OCI-LY7 (cell line): ENCODE data around the gene JAZF1. TPM values are rescaled to one million over a fixed set of nuclear protein-coding genes. Genes with fewer than 3 reads are reported as not detected.

Experiments used
- BruUV-seq: library from RNA; stranded (reverse); fragments of 400-500 nt; replicated peaks from 2 replicates; lab custom pipeline; 2021; lab: Mats Ljungman, UMichigan
- CTCF ChIA-PET: fragments of 300-600 bp; sonication (Branson Sonifier 250); formaldehyde crosslinking; loops from one replicate; lab custom pipeline; 2022; ENCODE audit warnings: antibody characterized with exemption; ENCODE audit not compliant: unreplicated experiment; lab: Charles Lee
- POLR2A ChIA-PET: fragments of 300-600 bp; sonication (Branson Sonifier 250); formaldehyde crosslinking; loops from one replicate; lab custom pipeline; 2022; ENCODE audit warnings: antibody characterized with exemption; lab: Charles Lee
- DNase-seq: peaks from one replicate; pipeline ENCODE4 v3.0.0-alpha.2; 2015; ENCODE audit warnings: low spot score
- H2AFZ ChIP-seq: fragments of 200-600 bp; sonication (generic), shearing (Covaris generic); 2 replicates; pipeline ENCODE4 v1.6.1; 2014; ENCODE audit warnings: mild to moderate bottlenecking, antibody characterized with exemption, low read length, moderate library complexity
- H3K27ac ChIP-seq: fragments of 200-600 bp; sonication (generic); 2 replicates; pipeline ENCODE4 v1.5.1; 2014; ENCODE audit warnings: mixed run types, low read depth, mild to moderate bottlenecking, moderate library complexity, low read length, inconsistent platforms; ENCODE audit not compliant: poor library complexity, severe bottlenecking
- H3K36me3 ChIP-seq: fragments of 200-600 bp; sonication (generic); 2 replicates; pipeline ENCODE4 v1.6.1; 2014; ENCODE audit warnings: mild to moderate bottlenecking, antibody characterized with exemption, low read length, moderate library complexity, mixed read lengths; ENCODE audit not compliant: insufficient read depth
- H3K4me1 ChIP-seq: fragments of 200-600 bp; sonication (generic); 2 replicates; pipeline ENCODE4 v1.5.1; 2014; ENCODE audit warnings: mild to moderate bottlenecking, low read length; ENCODE audit not compliant: insufficient read depth, poor library complexity, severe bottlenecking
- H3K4me2 ChIP-seq: fragments of 200-600 bp; sonication (generic); 2 replicates; pipeline ENCODE4 v1.6.1; 2014; ENCODE audit warnings: mild to moderate bottlenecking, low read length
- H3K4me3 ChIP-seq: fragments of 200-600 bp; sonication (generic); 2 replicates; pipeline ENCODE4 v1.5.1; 2014; ENCODE audit warnings: mild to moderate bottlenecking, low read depth, low read length; ENCODE audit not compliant: poor library complexity, severe bottlenecking
- H3K79me2 ChIP-seq: fragments of 200-600 bp; sonication (generic); 2 replicates; pipeline ENCODE4 v1.6.1; 2016; ENCODE audit warnings: low read depth, mild to moderate bottlenecking, low read length, moderate library complexity, mixed read lengths; ENCODE audit not compliant: insufficient read depth
- H3K9me2 ChIP-seq: fragments of 200-600 bp; sonication (generic); 2 replicates; pipeline ENCODE4 v1.6.1; 2016; ENCODE audit warnings: mild to moderate bottlenecking, low read length, mixed read lengths; ENCODE audit not compliant: insufficient read depth
- H3K9me3 ChIP-seq: fragments of 200-600 bp; sonication (generic); 2 replicates; pipeline ENCODE4 v1.6.1; 2014; ENCODE audit warnings: mild to moderate bottlenecking, mixed run types, low read length, mixed read lengths
- H4K20me1 ChIP-seq: fragments of 200-600 bp; sonication (generic); 2 replicates; pipeline ENCODE4 v1.6.1; 2014; ENCODE audit warnings: mild to moderate bottlenecking, antibody characterized with exemption, low read length, moderate library complexity, mixed read lengths; ENCODE audit not compliant: insufficient read depth
- EZH2phosphoT487 ChIP-seq: fragments of 200-600 bp; sonication (generic); IDR thresholded peaks from 2 replicates; pipeline ENCODE4 v1.6.1; 2018; ENCODE audit warnings: low read depth, borderline replicate concordance, mild to moderate bottlenecking, mixed run types, antibody characterized with exemption, low read length, moderate library complexity, mixed read lengths
- intact Hi-C: fragments of 100-400 bp; cut with micrococcal nuclease; formaldehyde crosslinking; loops from one replicate; pipeline ENCODE4 v1.10.0; 2022; ENCODE audit not compliant: unreplicated experiment
- total RNA-seq, 2 experiments: library from RNA; depleted of rRNA in 1 of 2; stranded (reverse); fragments of >200 nt in 1 of 2; shearing (Covaris generic) in 1 of 2; gene quantifications; 2 replicates each; pipeline ENCODE4 v1.2.3, GENCODE V29; 2014 to 2022
- TF ChIP-seq, protein P1 (sequence below): fragments of 200-600 bp; sonication (generic); conservative IDR thresholded peaks from 2 replicates; pipeline ENCODE4 v1.5.1; 2014; ENCODE audit warnings: mild to moderate bottlenecking, antibody characterized with exemption, low read length, moderate library complexity, mixed read lengths

Gene JAZF1
- total RNA-seq, 2 experiments from 2014 or later, result 6.3 to 25.0 TPM

DNA sequence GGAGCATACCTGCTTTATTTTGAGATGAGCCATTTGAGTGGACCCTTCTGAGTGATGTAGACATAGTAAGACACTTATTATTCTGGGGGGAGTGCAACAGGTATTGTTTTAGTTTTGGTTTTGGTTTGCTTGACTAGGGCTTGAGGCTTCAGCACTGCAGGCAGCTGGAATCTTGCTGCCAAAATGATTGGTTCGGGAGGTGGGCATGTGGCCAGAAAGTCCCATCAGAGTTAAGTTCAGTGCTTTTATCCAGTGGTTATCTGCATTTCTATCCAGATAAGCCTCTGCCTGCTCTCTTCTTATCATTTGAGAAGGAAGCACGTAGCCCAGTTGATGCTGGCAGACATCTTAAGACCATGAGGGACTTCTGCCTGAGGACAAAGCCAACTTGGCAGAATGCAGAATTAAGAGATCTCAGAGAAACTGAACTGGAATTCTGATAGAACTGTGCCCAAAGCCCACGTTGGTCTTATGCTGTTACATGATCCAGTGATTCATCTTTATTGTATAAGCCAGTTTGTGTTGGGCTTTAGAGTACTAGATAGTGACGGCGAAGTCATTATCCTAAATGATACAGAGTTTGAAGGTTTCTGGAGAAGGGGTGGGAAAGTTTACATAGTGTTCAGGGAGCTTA, 9.6 kb upstream of the JAZF1 start:
- Histone ChIP-seq H3K27ac (no peak overlapping the region), H3K79me2 (no peaks in the 10 kb centered on the region), H3K36me3 (no peaks in the 10 kb centered on the region), H3K4me1 (peaks cover 11% of the 10 kb centered on the region), H3K9me3 (no peaks in the 10 kb centered on the region), H4K20me1 (no peaks in the 10 kb centered on the region), H2AFZ (no peak overlapping the region), H3K9me2 (no peaks in the 10 kb centered on the region), H3K4me2 (no peak overlapping the region), H3K4me3 (no peak overlapping the region)
- BruUV-seq, result no TSS peak
- intact Hi-C loops, result no loop called here
- ChIA-PET CTCF (no interaction called here), POLR2A (interaction anchor here (2.1 kb wide), 1 partner anchor 9 kb away, joined by 9 read pairs; the partner anchor contains the start of gene JAZF1)
- TF ChIP-seq, protein P1, sequence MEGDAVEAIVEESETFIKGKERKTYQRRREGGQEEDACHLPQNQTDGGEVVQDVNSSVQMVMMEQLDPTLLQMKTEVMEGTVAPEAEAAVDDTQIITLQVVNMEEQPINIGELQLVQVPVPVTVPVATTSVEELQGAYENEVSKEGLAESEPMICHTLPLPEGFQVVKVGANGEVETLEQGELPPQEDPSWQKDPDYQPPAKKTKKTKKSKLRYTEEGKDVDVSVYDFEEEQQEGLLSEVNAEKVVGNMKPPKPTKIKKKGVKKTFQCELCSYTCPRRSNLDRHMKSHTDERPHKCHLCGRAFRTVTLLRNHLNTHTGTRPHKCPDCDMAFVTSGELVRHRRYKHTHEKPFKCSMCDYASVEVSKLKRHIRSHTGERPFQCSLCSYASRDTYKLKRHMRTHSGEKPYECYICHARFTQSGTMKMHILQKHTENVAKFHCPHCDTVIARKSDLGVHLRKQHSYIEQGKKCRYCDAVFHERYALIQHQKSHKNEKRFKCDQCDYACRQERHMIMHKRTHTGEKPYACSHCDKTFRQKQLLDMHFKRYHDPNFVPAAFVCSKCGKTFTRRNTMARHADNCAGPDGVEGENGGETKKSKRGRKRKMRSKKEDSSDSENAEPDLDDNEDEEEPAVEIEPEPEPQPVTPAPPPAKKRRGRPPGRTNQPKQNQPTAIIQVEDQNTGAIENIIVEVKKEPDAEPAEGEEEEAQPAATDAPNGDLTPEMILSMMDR, result no peak
- TF ChIP-seq EZH2phosphoT487, result no peak
- no peak for DNase-seq

DNA sequence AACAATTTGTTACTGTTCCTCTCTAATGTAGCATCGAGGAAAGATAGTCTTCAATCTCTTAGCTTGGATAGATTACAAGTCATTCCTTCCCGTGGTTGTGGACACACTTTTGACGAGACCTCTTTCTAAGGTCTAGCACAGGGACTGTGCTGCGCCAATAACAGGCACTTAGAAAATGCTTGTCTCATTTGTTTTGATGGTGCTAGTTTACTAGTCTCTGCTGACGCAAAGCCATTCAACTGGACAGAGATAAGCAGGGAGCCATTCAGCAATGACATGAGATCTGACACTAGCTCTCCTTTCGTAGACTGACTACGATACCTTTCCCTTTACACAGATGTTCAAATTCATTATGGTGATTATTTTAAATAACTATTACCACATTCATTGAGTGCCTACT, 6.4 kb upstream of the JAZF1 start:
- Histone ChIP-seq H3K36me3 (no peaks in the 10 kb centered on the region), H3K4me1 (peaks cover 42% of the 10 kb centered on the region), H3K27ac (no peak overlapping the region), H3K79me2 (no peaks in the 10 kb centered on the region), H3K4me3 (no peak overlapping the region), H4K20me1 (no peaks in the 10 kb centered on the region), H2AFZ (no peak overlapping the region), H3K9me3 (no peaks in the 10 kb centered on the region), H3K4me2 (no peak overlapping the region), H3K9me2 (no peaks in the 10 kb centered on the region)
- BruUV-seq, result no TSS peak
- DNase-seq, result no peak
- TF ChIP-seq EZH2phosphoT487, result no peak
- TF ChIP-seq, protein P1, result no peak
- ChIA-PET POLR2A (interaction anchor here (1.5 kb wide), 1 partner anchor 22 kb away, joined by 4 read pairs; no protein-coding TSS in a partner anchor), CTCF (no interaction called here)
- intact Hi-C loops, result no loop called here

GRCh38 chr7:28183627-28184026, 3.0 kb upstream of the JAZF1 start:
- Histone ChIP-seq H3K4me1 (peaks cover 51% of the 10 kb centered on the region), H3K9me3 (no peaks in the 10 kb centered on the region), H3K27ac (peak overlapping the region; percentile 73), H3K4me3 (peak overlapping the region; percentile 20), H4K20me1 (no peaks in the 10 kb centered on the region), H3K79me2 (peaks cover 18% of the 10 kb centered on the region; the same call in 1 of the 2 replicates), H3K9me2 (no peaks in the 10 kb centered on the region), H3K36me3 (no peaks in the 10 kb centered on the region), H3K4me2 (peak overlapping the region; percentile 82), H2AFZ (peak overlapping the region; percentile 52; the same call in 1 of the 2 replicates)
- POLR2A ChIA-PET, result interaction anchor here (0.6 to 5.7 kb wide), 16 partner anchors 9 to 1850 kb away, joined by 3 to 60 read pairs (median 4); no protein-coding TSS in a partner anchor
- CTCF ChIA-PET, result interaction anchor here (0.7 to 2.0 kb wide), 3 partner anchors 16 to 40 kb away, joined by 3 to 10 read pairs (median 3); no protein-coding TSS in a partner anchor
- peak; percentile 46 for DNase-seq
- BruUV-seq, result no TSS peak
- intact Hi-C loops, result loop anchor here (2.0 to 5.0 kb wide), 3 partner anchors 17 to 89 kb away; no protein-coding TSS in a partner anchor
- TF ChIP-seq, protein P1, result no peak
- TF ChIP-seq EZH2phosphoT487, result no peak
